ENCODE data around the gene HAPLN2.
"Not testable (repeated sequence)": the region's sequence is repeated elsewhere in the genome, so short reads cannot be mapped to it uniquely, and the experiment has no call there.

Gene HAPLN2

DNA sequence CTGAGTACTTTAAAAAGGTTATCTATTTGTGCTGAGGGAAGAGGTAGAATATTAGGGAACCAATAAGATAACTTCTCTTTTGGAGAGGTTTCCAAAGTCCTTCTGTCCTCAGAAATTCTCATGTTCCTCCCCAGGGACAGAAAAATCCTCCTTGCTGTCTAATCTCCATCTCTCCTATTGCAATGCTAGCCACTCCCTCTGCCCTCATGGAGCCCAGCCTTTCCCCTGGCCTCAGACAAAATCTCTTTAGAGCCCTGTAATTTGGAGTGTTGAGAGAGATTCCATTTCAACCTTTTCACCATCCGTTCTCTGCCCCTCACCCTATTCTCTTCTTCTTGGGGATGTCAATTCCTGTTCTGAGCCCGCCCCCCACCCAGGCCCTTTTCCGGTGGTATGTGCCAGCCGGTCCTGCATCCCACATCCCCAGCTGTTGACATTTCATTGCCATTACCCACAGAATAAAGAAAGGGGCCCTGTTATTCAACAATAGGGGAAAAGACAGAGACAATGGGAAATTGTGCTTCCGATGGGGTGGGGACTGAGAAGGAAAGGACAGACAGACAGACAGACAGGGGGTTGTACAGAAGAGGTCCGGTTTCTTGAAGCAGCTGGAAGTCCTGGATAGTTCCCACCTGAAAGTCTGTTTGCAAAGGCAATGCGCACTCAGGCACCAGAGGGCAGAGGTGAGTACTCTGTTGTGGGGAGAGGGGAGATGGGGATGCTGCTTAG, at the start of gene HAPLN2:
Gene HAPLN2 (plus strand): TSS at position 563 of the 729 bp plus-strand sequence. CDS start 4,076 bp downstream, outside the sequence.
- DNase-seq: no peak

DNA sequence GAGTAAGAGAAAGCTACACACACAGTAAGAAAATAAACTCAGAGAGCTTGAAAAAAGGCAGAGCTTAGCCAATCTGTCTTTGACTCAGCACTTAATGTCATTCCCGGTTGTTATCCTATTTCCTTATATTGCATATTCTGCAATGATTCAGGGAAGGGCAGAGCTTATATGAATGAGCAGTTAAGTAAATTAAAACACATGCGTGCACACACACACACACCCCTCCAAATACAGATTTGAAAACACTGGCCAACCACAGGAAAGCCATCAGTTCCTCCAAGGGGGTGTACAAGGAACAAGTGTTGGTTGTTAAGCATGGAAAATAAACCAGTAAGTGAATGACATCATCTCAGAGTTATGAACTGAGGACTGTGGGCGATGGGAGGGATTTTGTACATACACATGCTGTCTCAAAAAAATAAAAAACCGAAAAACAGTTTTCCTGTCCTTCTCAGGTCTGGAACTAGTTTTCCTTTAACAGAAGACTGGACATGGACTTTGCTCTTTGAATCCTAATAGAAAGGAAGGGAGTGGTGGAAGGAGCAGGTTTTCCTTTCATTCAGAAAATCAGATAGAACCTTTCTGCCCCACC, 47.9 kb upstream of the HAPLN2 start:
- DNase-seq: no peak

DNA sequence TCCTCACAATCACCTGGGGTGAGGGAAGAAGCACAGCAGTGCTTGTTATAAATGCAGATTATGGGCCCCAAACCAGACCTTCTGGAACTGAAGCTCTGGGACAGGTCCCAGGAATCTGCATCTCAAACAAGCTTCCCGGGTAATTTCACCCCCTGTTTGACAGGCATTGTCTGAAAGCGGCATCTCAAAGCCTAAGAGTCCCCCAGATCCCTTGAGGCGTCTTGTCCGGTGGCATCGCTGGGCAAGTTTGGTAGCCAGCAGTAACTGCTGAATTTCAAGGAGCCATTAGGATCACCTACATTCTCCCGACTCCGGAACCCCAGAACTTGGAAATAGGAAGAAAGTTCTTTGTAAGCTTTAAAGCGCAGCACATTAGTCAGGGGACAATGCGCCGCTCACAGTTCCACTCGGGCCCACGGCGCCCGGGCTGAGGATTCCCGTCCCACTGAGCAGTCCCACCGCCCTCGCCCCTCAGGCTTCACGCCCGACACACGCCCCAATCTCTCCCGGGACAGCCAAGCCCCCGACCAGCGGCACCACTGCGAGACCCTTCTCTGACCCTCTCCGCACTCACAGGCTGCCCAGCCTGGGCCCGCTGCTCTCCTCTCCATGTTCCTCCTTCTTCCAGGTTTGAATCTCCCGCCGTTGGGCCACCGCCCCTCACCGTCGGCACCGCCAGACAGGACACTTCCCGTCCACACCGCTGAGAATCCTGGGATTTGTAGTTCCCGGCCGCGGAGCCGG, 47.1 kb upstream of the HAPLN2 start, which contains the start of gene IQGAP3:
Gene IQGAP3 (minus strand): TSS at position 647 of the 744 bp plus-strand sequence. CDS start 36 bp downstream, at position 611.
- peak; percentile 86 for DNase-seq

DNA sequence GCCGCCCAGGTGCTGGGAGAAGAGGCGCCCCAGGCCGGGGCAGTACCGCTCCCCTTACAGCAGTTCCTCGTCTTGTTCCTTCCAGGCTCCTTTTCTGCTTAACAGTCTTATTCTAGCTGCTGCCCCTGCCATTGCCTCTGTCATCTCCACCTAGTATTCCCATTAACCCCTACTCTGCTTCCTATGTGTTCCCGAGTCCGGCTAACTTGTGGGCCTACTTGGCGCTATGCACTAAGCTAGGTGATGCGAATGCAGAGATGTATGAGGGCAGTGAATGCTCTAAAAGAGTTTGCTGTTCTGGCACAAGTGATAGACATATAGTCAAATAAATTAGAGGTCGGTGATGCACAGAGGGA, 46.6 kb upstream of the HAPLN2 start:
- DNase-seq: no peak

DNA sequence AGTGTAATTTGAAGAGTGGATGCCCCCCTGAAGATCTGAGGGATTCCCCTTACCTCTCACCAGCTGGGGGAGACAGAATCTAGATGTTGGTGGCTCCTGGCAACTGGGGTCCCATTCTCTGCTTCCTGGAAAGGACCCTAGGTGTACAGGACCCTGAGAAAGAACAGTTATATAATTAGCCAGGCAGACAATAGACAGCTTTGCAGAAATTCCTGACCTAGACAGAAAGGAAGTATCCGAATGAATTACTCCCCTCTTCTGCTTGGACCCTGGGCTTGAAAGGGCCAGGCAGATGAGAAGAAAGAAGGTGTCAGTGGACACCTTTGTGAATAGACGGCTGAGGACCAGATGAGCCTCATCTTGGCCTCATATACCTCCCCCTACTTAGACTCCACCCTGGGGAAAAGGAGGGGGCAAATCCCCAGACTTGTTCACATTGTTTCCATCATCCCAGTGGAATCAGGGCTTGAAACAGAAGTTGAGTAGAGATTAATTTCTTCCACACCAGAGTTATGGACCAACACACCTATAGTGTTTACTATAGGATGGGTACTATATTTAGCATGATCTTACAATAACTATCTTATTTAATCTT, 45.1 kb upstream of the HAPLN2 start:
- no peak for DNase-seq

DNA sequence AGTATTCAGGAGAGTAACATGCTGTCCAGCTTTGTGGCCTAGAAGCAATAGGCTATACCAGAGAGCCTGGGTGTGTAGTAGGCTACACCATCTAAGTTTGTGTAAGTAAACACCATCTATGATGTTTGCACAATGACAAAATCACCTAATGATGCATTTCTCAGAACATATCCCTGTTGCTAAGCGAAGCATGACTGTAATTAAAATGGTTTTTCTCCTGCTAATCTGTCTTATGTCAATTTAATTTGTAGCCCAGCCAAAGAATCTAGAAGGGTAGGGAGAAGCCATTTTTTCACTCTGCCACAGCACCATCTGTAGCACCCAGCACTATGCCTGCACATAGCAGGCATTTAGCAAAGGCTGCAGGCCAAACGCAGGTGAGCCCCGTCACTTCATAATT, 41.7 kb upstream of the HAPLN2 start:
- no peak for DNase-seq

DNA sequence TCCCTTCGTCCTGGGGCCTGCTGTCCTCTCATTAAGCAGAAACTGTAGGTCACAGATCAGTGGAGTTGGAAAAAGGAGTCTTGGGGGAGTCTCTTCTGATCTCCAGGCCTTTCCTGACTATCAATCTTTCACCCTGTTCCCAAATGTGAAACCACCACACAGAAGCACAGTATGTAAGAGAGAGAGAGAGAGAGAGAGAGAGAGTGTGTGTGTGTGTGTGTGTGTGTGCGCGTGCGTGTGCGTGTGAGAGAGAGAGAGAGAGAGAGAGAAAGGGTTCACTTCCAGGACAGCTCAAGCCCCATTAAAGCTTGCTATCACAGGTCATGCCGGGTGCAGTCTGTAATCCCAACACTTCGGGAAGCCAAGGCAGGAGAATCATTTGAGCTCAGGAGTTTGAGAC, 41.2 kb upstream of the HAPLN2 start:
- no peak for DNase-seq

DNA sequence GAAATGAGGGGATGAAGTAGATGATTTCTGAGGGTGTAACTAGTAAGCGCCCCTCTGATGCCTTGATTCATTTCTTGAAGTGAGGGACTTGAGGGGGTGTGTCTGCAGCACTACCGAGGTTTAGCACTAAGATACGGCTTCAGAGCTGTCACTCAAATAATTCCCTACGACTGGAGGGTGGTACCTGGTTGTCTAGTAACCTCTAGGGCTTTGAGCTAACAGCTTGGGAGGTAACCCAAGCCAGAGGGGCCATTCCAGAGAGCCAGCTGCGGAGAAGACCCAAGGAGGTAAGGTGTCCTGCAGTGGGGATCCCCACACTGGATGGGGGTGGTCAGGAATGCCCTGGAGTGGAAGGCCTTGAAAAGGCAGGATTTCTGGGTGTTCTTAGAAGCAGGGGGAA, 39.7 kb upstream of the HAPLN2 start, which contains the start of gene TTC24:
Gene TTC24 (plus strand): TSS at position 252 of the 400 bp plus-strand sequence. CDS start 1,642 bp downstream, outside the sequence.
- no peak for DNase-seq

DNA sequence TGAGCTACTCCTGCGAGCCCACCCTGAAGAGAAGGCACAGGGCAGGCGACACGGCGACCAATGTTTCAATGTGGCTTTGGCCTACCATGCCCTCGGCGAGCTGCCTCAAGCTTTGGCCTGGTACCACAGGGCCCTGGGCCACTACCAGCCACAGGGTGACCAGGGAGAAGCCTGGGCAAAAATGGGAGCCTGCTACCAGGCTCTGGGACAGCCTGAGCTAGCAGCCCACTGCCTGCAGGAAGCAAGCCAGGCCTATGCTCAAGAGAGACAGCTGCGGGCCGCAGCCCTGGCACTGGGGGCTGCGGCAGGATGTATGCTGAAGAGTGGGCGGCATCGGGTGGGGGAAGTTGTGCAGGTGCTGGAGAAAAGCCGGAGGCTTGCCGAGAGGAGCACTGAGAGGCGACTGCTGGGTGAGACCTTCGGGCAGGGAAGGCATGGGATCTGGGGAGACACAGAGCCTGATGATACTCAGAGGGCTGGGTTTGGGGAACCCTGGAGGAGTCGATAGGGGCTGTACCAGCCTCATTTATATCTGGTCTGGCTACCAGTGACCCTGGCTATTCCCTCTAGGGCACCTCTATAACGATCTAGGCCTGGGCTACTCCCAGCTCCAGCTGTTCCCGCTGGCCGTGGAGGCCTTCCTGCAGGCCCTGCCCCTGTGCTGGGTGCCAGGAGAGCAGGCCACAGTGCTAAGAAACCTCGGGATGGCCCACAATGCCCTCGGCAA, 37.4 kb upstream of the HAPLN2 start:
- DNase-seq: peak; percentile 47

DNA sequence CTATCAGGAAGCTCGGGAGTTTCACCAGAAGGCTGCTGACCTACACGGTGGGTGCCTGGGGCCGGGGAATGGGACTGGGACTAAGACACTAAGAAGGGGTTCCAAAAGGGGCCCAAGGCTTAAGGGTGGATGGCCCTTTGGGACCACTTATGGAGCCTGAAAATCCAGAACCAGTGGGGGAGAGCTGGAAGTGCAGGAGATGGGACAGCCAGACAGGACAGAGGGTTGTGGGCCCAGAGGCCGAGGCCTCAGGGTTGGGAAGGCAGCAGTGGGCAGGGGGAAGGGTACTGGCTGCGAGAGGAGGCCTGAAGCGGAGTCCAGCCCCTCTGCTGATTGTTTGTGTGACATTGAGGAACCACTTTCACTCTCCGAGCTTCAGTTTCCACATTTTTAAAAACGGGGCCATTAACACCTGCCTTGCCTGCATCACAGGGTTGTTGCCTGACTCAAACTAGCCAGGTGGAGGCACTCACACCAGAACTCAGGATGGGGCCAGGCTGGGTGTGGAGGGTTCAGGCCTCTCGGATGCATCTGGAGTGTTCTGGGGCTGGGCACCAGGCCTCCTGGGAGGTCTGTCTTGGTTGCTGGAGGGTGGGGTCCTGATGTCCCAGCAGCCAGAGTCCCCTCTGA, 36.7 kb upstream of the HAPLN2 start:
- no peak for DNase-seq

DNA sequence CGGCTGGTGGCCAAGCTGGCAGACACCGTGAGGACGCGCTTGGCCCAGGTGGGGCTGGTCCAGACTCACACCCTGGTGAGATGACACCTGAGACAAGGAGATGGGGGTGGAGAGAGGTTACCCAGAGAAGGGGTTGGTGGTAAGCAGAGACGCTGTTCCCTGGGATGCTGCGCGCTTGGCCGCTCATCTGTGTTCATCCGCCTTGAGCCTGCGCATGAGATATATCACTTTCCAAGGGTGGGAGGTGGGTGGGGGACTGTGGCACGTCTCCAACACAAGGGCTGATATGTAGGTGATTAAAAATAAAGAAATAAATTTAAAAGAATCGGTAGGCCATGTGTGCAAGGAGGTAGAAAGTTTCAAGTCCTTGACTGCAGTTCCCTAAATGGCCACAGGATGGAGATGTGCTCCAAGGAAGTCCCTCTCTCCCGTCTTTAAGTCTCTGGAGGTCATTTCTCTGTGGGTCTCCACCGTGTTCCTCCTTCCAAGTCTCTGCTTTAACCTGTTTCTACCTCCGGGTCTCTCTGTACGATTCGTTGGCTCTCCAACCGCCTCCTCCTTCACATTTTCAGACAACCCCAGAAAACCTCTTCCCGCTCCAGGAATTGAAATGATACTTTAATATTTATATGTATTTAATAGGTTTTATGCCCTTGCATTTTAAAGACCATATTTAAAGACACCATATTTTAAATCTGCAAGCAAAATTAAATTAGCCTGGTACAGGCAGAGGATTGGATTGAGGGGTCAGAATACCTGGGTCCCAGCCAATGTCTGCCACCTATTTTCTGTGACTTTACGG, 35.2 kb upstream of the HAPLN2 start:
- DNase-seq: peak; percentile 68

DNA sequence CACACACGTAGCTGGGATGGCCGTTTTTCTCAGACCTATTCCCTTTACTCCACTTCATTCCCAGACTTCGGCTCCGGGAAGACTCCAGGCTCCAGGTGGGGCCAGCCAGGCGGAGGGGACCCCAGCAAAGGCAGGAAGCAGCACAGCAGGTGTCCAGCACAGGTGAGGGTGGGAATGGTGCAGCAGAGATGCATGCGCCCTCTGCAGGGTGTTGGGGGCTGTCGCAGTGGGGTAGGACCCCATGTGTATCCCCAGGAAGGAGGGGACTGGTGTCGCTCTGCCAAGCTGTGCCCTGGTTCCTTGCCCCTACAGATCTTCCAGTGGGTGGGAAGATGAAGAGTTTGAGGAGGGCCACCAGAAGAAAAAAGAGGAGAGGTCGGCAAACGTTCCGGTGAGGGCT, 34.4 kb upstream of the HAPLN2 start:
- DNase-seq: no peak

DNA sequence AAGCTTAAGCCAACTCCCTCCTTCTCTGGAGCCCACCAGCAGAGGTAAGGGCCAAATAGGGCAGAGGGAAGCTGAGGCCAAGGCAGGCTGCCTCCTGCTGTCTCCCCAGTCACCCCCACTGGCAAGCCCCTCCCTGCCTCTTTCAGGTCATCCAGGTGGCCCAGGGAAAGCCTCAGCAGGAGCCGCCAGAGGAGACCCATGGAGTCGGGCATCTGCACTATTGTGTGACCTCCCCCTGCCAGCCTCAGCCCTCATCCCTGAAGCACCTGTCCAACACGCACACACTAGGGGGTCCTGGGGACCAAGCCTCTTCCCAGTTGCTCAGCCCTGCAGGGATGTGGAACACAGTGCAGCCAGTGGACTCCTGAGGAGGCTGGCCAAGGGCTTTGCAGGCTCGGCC, 32.9 kb upstream of the HAPLN2 start:
- DNase-seq: no peak

DNA sequence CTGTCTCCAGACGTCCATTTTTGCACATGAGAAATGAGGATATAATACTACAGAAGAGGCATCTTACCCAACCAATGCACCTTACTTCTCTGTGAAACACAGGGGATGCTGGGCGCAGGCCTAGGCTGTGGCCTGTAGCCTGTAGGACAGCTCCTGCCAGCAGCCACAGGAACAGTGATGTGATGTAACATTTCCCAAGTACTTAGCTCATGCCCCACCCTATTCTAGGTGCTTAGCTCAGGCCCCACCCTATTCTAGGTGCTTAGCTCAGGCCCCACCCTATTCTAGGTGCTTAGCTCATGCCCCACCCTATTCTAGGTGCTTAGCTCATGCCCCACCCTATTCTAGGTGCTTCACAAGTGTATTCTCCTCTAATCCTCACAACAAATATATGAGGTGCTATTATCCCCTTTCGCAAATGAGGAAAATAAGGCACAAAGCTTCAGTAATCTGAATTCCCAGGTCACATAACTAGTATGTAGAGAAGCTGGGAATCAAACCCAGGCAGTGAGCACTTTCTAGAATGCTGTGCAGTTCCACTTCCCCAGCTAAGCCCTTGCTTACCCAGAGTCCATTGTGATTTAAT, 32.2 kb upstream of the HAPLN2 start:
- DNase-seq: no peak

DNA sequence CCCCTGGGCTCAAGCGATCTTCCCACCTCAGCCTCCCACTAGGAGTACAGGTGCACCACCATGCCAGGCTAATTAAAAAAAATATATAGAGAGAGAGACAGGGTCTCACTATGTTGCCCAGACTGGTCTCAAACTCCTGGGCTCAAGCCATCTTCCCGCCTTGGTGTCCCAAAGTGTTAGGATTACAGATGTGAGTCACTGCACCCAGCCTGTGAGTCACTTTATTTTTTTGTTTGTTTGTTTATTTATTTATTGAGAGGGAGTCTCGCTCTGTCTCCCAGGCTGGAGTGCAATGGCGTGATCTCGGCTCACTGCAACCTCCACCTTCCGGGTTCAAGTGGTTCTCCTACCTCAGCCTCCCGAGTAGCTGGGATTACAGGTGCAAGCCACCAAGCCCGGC, 31.3 kb upstream of the HAPLN2 start:
- not testable (repeated sequence) for DNase-seq

DNA sequence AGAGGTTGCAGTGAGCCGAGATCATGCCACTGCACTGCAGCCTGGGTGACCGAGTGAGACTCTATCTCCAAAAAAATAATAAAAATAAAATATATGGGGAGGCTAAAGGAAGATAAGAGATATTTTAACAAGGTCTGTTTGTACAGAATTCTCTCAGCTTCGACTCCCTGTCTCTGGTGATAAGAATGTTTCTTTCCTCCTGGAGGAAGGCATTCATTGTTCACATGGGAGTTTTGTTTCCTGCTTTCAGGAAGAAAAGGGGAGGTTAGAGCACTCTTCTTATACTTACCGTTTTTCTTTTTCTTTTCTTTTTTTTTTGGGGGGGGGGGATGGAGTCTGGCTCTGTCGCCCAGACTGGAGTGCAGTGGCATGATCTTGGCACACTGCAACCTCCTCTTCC, 29.7 kb upstream of the HAPLN2 start:
- no peak for DNase-seq

DNA sequence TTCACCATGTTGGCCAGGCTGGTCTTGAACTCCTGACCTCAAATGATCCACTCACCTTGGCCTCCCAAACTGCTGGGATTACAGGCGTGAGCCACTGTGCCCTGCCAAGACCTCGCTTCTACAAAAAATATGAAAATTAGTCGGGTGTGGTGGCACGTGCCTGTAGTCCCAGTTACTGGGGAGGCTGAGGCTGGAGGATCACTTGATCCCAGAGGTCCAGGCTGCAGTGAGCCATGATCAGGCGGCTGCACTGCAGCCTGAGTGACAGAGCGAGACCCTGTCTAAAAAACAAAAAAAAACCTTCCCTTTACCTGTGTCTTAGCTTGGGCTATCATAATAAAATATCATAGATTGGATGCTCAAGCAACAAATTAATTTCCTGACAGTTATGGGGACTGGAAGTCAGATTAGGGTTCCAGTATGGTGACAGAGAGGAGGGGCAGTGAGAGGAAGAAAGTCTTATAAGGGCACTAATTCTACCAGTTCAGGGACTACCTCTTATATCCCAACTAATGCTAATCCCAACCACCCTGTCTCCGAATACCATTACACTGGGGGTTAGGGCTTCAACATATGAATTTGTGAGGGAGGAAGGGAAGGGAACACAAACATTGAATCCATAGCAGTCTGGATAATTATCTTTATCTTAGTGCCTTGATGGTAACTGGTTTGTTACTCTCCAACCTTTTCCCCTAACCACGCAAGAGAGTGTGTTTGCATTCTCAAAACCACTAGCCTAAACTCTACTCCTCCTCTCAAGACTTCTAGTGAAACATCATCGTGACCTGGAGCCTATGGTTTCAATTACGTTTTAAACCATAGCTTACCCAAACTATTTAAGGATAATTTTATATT, 28.7 kb upstream of the HAPLN2 start:
- DNase-seq: no peak

DNA sequence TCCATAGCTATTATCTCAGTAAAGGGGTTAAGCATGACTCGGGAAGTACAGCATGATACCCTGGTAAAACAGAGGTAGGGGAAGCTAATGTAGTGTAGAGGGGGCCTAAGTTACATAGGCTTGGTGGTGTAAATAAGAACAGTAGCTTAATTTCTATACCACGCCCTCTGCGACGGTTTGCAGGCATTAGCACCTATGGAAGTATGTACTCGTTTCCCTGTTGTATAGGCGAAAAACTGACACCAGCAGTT, 28.1 kb upstream of the HAPLN2 start:
- DNase-seq: no peak

DNA sequence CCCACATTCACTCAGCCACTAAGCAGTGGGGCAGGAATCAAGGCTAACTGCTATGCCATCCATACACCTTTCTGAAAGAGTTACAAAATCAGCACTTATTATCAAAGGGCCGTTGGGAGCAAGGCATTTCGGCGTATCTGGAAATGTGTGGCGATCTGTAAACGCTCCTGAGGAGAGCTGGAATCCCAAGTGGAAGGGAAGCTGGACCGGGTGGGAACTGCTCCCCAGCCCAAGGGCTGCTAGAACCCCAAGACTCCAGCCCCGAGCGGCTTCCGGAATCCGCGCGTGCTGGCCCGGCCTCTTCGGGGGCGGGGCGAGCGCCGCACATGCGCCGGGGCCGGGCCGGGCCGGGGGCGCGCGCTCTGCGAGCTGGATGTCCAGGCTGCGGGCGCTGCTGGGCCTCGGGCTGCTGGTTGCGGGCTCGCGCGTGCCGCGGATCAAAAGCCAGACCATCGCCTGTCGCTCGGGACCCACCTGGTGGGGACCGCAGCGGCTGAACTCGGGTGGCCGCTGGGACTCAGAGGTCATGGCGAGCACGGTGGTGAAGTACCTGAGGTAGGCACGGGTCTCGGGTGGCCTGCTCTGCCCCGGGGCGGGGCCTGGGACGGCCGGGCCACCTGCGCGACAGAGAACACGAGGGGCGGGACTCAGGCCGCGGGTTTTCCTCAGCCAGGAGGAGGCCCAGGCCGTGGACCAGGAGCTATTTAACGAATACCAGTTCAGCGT, 27.6 kb upstream of the HAPLN2 start, which contains the start of gene NAXE:
Gene NAXE (plus strand): TSS at position 345 of the 726 bp plus-strand sequence. CDS start 29 bp downstream, at position 374.
- DNase-seq: peak; percentile 59

Data from CD4-positive, alpha-beta T cell treated with Interferon gamma for 1 hour (primary cell).